Hematopoietic multipotent progenitor cell treated with erythropoietin and hydrocortisone succinate and interleukin-3 and kit ligand, for 6 days (in vitro differentiated cells): Measurements from ENCODE around the gene TRIM47.

Source experiments
- DNase-seq: peaks from one replicate; pipeline ENCODE4 v3.0.0-alpha.2; 2015

Gene TRIM47, protein sequence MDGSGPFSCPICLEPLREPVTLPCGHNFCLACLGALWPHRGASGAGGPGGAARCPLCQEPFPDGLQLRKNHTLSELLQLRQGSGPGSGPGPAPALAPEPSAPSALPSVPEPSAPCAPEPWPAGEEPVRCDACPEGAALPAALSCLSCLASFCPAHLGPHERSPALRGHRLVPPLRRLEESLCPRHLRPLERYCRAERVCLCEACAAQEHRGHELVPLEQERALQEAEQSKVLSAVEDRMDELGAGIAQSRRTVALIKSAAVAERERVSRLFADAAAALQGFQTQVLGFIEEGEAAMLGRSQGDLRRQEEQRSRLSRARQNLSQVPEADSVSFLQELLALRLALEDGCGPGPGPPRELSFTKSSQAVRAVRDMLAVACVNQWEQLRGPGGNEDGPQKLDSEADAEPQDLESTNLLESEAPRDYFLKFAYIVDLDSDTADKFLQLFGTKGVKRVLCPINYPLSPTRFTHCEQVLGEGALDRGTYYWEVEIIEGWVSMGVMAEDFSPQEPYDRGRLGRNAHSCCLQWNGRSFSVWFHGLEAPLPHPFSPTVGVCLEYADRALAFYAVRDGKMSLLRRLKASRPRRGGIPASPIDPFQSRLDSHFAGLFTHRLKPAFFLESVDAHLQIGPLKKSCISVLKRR

DNA sequence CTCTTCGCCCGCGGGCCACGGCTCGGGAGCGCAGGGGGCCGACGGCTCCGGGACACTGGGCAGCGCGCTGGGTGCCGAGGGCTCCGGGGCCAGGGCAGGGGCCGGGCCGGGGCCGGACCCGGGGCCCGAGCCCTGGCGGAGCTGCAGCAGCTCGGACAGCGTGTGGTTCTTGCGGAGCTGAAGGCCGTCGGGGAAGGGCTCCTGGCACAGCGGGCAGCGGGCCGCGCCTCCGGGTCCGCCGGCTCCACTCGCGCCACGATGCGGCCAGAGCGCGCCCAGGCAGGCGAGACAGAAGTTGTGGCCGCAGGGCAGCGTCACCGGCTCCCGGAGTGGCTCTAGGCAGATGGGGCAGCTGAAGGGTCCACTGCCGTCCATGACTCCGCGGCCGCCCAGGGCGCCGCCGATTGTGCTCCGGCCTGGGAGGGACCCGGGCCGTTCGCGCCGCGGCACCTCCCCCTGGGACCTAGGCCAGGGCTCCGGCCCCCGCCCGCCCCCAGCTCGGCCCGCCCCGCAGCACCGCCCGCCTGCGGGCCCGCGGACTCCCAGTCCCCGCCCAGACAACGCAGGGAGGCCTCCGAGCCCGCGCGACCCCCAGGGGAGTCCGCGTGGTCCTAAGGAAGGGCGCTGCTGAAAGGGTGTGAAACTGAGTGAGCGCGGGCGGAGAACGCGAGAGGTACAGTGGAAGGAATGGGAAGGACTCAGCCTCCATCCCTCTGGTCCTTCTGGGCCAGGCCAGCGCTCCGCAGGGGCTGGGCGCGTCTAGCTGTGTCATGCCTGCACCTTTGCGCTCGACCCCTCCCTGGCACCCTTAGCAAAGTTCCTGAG, at the start of gene TRIM47:
Gene TRIM47, minus strand, starts transcription at position 408 of the 825 bp plus-strand sequence. Its CDS starts 33 bp downstream, at position 375.
- DNase-seq: peak; percentile 49

DNA sequence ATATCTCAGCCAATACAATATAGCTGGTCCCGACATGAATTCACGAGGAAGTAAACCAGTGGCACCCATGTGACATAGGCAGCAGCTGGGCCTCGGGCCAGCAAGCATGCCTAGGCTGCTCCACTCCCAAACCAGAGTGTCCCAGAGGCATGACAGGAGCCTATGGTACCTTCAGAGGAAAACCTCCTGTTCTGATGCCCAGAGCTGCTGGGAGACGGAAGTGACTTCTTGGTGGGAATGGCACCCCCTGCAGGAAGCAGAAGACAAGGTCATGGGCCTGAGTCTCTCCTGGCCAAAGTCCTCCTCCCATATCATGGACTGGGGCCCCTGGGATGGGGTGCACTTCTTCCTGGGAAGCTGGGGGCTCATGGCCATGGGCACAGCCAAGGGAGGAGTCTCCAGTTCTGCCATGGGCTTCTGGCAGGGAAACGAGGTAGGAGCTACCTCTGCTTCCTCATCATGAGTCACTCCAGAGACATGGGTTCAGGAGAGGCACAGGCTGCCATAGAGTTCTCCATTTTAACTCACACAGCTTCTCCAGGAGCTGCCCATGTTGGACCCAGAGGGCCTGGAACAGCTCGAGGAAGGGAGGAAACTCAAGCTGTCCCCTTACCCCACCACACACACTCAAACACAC, 49.0 kb upstream of the TRIM47 start:
- peak; percentile 63 for DNase-seq

DNA sequence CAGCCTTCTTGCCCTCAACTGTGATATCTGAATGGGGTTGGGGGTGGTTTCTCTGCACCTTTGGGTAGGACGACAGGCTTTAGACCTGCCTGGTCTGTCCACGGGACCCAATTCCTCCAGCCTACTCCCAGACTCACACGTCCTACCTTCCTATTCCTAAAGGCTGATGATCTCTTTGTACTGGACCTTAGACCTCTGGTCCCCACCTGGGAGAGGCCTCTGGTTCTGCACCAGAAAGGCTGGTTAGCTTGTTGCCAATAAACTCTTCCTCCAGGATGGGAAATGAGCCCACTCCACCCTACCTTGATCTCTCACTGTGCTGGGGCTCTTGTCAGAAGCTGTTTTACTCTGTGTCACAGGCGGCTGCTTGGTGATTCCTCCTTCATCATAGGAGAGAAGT, 48.1 kb upstream of the TRIM47 start:
- no peak for DNase-seq

DNA sequence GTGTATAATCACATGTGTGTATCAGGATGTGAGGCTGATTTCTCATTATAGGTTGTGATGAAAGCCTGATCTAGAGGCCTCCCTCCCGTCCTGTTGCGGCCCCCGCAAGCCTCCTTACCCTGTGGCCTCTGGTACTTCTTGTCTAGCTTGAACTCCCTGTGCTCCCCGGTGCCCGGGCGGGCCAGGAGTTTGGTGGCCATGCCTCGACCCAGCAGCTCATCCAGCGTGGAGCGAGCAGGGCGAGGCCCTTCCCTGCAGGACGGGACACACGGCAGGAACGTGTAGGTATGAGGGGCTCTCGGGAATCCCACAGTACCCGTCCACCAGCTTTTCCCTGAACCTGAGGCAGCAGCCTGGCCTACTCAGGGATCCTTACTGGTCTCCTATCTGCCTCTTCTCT, 47.5 kb upstream of the TRIM47 start:
- no peak for DNase-seq

GRCh38 chr17:75925103-75925502, 46.7 kb upstream of the TRIM47 start:
- no peak for DNase-seq

- DNase-seq: no peak
Measured at GRCh38 chr17:75922963-75923874, 44.8 kb upstream of the TRIM47 start.

- DNase-seq: no peak
Measured at GRCh38 chr17:75922173-75922961, 44.0 kb upstream of the TRIM47 start.

DNA sequence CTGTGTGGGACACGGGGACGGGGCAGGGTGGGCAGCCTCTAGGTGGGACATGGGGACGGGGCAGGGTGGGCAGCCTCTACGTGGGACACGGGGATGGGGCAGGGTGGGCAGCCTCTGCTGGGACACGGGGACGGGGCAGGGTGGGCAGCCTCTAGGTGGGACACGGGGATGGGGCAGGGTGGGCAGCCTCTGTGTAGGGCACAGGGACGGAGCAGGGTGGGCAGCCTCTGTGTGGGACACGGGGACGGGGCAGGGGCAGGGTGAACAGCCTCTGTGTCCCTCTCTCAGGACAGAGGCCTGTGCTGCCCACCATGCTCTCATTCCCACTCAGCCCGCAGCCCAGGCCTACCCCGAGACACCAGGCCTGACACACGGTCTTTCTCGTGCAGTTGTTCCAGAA, 43.2 kb upstream of the TRIM47 start:
- DNase-seq: no peak

DNA sequence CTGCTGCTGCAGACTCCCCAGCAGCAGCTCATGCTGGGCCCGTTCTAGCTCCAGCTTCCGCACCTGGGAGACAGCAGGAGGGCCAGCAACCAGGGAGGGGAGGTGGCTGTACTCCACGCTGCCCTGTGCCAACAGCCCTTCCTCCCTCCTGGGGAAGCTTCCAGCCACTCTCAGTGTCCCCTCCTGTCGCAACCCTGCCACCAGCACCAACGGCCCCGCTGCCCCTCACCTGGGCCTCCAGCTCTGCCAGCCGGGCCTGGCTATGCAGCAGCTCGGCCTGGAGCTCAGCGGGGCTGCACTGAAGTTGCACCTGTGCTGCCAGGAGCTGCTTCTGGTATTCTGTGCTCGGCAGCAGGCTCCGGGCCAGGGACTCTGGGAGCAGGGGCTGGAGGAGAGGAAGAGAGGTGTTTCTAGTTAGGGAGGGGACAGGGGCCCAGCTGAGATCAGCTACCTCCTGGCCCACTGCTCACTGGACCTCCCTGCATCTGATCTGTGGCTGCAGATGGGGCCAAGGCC, 41.7 kb upstream of the TRIM47 start:
- no peak for DNase-seq

DNA sequence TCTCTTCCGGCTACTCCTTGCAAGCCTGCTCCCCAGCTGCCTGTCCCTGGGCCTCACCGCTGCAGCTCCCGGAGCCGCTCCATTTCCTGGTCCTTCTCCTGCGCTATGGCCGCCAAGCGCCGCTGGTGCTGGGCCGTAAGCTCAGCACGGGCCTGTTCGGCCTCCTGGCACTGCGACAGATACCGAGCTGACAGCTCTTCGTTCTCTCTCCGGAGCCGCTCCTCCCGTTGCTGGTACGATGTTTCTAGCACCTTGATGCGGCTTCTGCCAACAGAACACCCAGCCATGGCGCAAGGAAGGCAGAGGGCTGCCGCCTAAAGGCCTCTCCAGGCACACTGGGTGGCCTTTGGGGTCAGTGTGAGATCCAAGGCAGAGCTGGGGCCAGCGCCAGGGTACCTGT, 41.2 kb upstream of the TRIM47 start:
- no peak for DNase-seq

GRCh38 chr17:75917917-75918445, 39.6 kb upstream of the TRIM47 start:
- DNase-seq: no peak

GRCh38 chr17:75917141-75917916, 38.9 kb upstream of the TRIM47 start:
- no peak for DNase-seq

GRCh38 chr17:75915268-75915667, 36.9 kb upstream of the TRIM47 start:
- DNase-seq: no peak

DNA sequence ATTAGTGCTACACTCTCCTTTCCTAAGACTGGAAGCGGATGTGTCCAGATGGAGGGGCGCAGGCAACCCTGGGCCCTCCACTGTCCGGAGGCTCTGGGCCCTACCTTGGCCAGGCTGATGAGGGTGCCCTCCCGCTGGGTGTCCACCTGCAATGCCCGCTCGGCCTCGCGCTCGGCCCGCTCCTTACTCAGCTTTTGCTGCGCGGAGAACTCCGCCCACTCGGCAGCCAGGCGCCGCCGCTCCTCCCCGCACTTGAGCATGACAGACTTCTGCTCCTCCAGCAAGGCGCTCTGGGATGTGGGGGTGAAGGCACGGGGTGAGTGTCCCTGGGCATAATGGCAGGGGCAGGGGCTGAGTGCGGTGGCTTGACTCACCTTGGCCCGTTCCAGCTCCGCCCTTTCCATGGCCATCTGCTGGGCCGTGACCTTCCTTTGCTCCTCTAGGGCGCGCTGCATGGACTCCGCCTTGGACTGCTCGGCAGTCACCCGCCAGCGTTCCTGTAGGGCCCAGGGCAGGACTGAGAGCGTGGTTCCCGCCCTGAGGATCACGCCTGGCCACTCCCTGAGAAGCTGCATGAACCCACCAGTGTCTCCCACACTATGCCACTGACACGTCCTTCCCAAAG, 36.4 kb upstream of the TRIM47 start:
- DNase-seq: no peak

GRCh38 chr17:75913537-75914210, 35.3 kb upstream of the TRIM47 start:
- no peak for DNase-seq

DNA sequence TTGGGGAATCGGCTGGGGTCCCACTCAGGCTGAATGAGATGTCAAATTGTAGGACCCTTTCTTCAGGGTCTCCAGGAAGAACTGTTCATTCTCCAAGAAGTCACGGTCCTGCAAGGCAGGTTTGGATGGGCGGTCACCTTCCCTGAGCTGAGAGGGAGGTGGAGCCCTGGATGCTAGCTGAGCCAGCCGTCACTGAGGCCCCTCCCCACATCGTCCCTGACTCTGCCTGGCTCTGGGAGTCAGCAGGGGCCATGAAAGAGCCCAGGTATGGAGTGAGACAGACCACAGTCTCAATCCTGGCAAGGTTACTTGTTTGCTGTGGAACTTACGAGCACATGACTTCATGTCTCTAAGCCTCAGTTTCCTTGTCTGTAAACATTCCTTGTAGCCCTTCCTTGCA, 32.3 kb upstream of the TRIM47 start:
- DNase-seq: no peak

DNA sequence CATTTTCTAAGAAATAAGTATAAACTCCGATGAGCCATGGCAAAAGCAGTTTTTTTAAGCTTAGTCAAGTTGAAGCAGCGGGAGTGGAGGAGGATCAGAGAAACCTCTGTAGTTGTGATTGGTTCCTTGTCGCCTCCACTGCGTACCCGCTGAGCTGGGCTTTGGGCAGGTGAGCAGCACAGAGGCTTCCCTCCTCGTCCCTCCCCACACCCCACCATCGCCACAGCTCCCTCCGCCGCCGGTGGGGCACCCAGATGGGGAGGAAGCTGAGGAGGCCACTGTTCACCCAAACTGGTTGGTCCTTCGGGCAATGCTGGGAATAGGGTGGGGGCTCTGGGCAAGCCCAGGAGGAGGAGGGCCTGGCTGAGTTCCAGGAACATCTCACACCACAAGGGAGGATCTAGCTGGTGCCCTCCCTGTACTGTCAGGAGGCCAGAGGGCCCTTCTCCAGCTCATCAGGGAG, 31.5 kb upstream of the TRIM47 start:
- peak; percentile 64 for DNase-seq

GRCh38 chr17:75909051-75909811, 30.9 kb upstream of the TRIM47 start:
- no peak for DNase-seq
